GM12864 (cell line): ENCODE data around the gene CYP8B1.

ENCODE experiments used
- DNase-seq: peaks from one replicate; pipeline ENCODE4 v3.0.0-alpha.2; 2011; ENCODE audit warnings: low read depth
- H3K4me3 ChIP-seq: 2 replicates; pipeline ENCODE4 v1.5.1; 2011; ENCODE audit warnings: mild to moderate bottlenecking, low read depth, low read length, control low read depth
- CTCF ChIP-seq: IDR thresholded peaks from 2 replicates; pipeline ENCODE4 v1.5.1; 2011; ENCODE audit warnings: low read depth, mild to moderate bottlenecking, moderate library complexity, low read length, control low read depth, inconsistent platforms; ENCODE audit errors: missing control alignments

The CYP8B1 gene

GRCh38 chr3:42876940-42877720 is 1.5 kb upstream of the CYP8B1 start:
- H3K4me3 ChIP-seq: no peak overlapping the region
- DNase-seq: no peak
- TF ChIP-seq CTCF: no peak

- H3K4me3 ChIP-seq: no peak overlapping the region
- TF ChIP-seq CTCF: no peak
- DNase-seq: no peak
These were observed 722 bp upstream of the CYP8B1 start for GRCh38 chr3:42876401-42876800.

GRCh38 chr3:42874749-42875148 is 930 bp downstream of the CYP8B1 start:
- no peak for TF ChIP-seq CTCF
- no peak for DNase-seq
- no peak overlapping the region for H3K4me3 ChIP-seq

GRCh38 chr3:42873221-42873982 is 2.3 kb downstream of the CYP8B1 start:
- no peak for DNase-seq
- no peak for TF ChIP-seq CTCF
- no peak overlapping the region for H3K4me3 ChIP-seq

- no peak for DNase-seq
- no peak overlapping the region for H3K4me3 ChIP-seq
- no peak for TF ChIP-seq CTCF
These were observed 3.0 kb downstream of the CYP8B1 start for GRCh38 chr3:42872718-42873117.

- no peak for DNase-seq
- TF ChIP-seq CTCF: no peak
- H3K4me3 ChIP-seq: no peak overlapping the region
These were observed 4.0 kb downstream of the CYP8B1 start for GRCh38 chr3:42871592-42872196.
